ENCODE data around the gene LRRK1.

Gene LRRK1

DNA sequence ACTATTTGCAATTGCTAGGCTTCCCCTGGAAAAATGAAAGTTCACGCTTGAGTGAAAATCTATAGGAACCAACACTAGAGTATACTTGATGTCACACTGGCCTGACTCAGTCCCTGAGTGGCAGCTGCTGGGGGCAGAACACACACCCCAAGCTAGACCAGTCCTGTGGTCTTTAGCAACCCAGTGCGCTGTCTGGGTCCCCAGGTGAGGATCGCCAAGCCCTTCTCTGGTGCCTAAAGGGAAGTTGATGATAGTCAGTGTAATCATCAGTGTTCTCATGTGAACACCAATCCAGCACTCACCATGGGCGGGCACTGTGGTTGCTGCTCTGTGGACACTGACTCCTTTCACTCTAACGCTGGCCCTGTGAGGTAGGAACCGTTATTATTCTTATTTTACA is 28.3 kb upstream of the LRRK1 start:
- DNase-seq (ENCODE audit: low read depth), result no peak

DNA sequence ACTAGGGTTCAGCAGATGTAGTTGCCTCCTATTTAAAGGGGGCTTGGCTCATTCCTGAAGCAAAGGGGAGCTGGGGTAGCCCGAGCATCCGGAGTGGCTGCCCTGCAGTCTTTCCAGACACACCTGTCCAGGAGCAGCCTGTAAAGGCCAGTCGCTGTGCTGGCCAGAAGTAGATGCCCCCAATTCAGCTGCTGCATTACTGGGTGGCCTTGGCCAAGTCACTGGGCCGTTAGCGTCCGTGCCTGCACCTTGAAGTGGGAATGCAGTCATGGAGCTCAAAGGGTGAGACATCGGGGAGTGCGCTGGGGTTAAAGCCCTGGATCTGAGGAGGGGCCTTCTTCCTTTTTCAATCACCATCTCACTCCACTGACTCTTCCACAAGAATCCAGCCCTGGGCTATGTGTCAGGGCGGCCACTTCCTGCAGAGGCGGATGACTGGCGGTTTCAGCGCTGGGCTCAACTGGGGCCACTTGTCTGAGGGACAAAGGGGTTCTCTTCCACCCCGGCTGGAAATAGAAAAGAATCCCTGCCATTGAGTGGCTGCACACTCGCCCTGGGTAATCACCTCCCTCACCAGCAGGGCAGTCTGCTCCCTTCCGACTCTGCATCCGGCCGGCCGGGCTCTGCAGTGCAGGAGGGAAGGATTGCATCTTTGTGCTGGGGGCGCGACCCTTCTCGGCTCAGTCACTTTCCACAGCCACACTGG is 27.7 kb upstream of the LRRK1 start:
- no peak for DNase-seq (ENCODE audit: low read depth)

DNA sequence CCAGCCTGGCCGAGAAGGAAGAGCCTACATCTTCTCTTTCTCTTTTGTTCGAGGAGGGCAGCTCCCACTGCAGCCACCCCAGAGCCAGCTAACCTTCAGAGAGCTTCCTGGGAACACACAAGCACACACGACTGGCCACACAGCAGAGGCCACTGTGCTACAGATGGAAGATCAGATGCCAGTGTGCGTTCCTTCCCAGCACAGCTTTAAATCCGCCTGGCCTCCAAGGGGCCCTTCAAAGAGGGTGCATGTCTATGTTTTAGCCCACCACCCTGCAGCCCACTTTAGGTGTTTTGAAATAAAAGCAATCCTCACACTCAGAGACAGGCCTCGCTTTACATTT is 27.2 kb upstream of the LRRK1 start:
- no peak for DNase-seq (ENCODE audit: low read depth)

DNA sequence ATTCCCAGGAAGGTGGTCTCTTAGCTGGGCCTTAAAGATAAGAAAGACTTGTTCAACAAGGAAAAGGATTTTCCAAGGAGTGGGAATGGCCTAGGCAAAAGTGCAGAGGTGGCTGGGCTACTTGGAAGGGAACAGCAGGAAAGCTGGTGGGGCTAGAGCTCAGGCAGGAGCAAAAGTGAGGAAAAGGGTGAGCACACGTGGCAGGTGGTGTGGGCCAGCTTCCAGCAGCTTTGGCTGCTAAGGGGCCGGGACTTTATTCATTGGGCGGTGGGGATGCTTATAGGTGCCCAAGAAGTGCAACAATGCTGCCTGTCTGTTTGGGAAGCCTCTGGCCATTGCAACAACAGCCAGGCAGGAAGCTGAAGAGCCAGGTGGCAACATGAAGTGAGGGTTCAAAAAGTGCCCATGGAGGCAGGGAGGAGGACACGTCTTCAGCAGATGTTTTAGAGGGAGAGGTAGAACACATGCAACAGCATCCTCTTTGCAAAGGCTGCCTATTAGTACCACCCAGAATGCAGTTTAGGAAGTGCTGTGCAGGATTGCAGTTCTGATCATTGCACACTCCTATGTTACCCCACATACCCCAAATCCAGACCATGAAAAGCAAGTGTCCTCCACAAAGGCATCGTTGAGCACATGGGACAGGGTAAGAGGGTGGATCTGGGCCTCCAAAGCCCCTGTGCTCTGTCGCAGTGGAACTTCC is 25.7 kb upstream of the LRRK1 start:
- no peak for DNase-seq (ENCODE audit: low read depth)

DNA sequence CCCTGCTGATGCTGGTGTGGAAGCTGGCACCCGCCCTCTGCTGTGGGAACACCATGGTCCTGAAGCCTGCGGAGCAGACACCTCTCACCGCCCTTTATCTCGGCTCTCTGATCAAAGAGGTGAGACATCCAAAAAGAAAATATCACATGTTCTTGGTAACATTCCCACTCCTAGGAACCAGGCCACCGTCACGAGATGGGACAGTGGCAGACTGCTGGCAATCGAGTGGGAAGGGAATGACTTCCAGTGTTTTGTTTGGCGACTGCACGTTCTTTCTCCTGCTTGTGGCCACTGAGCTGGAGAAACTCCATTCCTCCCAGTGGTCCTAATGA is 25.2 kb upstream of the LRRK1 start:
- DNase-seq (ENCODE audit: low read depth), result no peak

DNA sequence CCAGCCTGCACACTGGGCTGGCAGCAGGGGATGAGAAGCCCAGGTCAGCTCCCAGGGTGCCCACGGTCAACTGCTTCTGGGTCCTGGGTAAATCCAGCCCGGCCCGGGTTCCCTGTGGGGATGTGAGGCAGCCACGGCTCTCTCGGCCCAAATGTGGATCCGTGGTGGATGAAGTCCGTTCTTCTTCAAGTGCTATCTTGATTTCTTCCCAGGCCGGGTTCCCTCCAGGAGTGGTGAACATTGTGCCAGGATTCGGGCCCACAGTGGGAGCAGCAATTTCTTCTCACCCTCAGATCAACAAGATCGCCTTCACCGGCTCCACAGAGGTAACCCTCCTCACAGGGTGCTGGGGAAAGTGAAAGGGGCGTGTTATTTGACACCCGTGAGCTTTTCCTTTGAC is 23.4 kb upstream of the LRRK1 start:
- no peak for DNase-seq (ENCODE audit: low read depth)

DNA sequence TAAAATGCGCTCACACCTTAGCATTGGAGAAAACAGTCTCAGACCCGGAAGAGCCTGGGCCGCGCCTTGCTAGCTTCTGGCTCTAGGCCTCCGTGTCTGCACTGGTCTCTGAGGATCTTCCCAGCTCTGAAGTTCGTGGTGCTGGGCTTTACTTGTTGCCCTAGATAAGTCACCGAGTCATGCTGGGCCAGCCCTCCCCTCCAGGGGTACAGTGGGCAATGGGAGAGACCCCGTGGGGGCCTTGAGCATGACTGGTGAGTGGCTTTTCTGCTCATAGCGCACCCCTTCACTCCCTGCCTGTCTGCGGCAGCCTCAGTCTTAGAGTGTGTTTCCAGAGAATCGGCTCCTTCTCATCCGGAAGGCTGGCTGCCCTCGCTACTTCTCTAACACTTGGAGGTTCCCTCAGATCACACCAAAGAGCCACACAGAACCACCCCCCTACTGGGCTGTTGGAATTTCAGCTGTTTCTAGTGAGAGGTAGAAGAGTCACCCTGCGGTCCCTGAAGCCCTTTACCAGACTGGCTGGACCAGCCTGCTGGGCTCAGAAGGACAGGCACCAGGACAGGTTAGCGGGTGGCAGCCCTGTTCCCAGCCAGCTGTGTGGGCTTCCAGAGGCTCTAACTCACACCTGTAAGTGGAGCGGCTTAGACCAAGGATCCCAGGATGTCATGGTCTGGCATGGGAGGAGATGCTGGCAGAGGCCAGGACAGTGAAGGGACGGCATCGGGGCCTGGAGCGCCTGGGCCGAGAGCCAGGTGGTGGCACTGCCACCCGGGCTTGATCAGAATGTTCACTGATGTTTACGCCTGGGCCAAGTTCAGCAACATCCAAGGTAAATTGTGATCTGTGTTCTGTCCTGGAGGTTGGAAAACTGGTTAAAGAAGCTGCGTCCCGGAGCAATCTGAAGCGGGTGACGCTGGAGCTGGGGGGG is 21.7 kb upstream of the LRRK1 start:
- DNase-seq (ENCODE audit: low read depth), result no peak

DNA sequence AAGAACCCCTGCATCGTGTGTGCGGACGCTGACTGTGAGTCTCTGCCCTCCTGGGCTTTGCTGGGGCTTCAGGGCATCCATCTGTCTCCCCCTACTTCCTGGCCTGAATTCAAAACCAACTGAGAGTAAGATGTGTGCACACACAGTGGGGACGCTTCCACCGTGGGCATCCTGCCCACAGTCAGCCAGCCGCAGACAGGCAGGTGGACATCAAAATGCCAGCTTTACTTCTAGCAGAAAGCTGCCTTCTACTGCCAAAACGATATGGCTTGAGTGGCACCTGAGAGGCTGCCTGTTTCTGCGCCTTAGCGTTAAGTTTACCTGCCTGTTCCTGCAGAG is 21.0 kb upstream of the LRRK1 start:
- DNase-seq (ENCODE audit: low read depth), result no peak

DNA sequence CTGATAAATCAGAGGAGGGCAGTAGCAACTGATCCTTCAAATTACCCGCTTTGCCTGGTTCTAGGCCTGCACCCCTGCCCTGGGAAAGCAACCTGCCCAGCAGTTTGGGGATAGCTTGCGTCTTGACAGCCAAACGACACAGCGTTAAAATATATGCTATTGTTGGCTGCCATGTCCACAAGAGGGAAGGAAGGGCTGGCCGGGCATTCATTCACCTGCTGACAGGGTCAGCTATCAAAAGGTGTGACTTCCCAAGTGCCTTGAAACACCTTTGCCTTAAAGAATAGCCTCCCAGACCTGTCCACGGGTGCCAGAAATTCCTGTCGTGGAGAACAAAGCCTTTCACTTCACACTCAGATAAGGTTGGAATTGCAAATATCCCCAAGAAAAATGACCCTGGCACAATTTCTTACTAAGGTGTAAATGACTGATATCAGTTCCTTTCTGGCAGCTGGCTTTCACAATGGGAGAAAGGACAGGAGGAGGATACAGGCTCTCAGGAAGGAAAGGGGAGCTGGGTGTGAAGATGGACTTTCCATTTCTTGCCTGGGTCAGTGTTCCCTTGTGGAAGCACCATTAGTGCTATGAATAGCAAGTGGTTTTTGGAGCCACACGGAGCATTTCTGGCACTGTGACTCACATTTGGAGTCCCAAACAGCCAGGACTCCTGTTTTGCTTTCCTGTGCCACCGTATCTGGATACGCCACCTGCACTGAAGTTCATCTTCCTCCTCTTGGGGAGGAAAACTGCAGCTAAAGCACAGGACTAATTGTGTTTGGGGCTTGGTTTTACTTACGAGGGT is 20.3 kb upstream of the LRRK1 start:
- no peak for DNase-seq (ENCODE audit: low read depth)

DNA sequence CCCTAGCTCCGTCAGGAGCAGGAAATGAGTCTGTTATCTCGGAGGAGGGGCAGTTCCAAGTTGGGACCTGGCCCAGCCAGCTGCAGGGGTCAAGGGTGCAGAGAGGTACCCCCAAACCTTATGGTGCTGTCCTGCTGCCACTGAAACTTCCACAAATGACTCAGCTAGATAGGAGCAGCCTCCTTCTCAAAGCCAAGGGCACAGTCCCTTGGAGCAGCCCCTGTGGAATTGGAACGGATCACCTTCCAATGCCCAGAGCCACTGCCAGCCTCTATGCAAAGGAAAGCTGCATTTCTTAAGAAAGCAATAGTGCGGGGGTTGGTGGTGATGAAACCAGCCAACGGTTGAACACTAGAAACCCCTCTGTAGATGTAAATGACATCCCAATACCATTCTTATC is 19.6 kb upstream of the LRRK1 start:
- no peak for DNase-seq (ENCODE audit: low read depth)

DNA sequence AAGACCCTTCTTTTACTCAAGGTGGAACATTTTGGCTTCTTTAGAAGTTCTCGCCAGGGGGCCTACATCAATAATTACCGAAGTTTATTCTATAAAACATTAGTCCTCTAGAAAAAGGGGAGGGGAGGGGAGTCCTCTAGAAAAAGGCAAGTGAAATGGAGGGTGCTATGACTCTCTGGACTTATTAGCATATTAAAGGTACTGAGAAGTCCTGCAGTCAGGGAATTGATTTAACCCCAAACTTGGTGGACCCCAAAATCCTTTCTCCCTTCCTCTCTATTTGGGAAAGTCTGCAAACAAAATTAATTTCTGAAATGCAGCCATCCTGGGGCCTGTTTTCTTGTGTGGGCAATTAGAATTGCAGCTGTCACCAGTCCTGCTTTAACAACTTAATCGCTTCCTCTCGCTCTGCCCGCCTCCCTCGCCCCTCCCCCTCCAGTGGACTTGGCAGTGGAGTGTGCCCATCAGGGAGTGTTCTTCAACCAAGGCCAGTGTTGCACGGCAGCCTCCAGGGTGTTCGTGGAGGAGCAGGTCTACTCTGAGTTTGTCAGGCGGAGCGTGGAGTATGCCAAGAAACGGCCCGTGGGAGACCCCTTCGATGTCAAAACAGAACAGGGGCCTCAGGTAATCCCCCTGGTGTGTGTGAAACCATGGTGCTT is 18.9 kb upstream of the LRRK1 start:
- DNase-seq (ENCODE audit: low read depth), result no peak

DNA sequence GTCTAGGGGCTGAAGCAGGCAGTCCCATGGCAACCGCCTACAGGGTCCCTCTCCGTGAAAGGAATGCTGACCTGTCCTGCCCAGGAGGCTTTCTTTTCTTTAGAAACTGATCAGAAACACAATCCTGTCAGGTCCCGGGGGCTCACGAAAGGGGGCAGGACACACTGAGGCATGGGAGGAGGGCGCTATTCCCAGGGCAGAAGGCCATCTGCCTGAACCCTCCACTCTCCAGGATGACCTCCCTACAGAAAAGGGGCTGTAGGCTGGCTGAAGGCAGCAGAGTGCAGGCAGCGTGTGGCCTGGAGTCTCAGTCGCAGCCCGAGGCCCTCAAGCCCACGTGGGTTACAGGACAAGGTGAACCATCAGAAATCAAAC is 18.4 kb upstream of the LRRK1 start:
- no peak for DNase-seq (ENCODE audit: low read depth)

DNA sequence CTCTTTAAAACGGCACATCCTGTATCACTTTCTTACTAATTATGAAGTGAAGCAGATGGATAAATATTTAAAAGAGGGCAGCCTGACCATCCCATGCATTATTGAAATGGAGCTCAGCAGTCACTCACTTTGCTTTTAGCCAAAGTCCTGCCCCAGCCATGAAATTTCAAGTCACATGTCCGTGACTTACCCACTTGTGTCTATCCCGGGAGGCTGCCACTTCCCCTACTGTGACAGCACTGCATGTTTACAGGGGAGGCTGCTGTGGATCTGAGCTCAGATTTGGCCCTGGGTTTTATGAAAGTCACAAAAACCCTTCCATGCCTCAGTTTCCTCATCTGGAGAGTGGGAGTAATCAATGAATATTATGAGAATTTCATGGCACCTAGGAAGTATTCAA is 17.9 kb upstream of the LRRK1 start:
- DNase-seq (ENCODE audit: low read depth), result no peak

DNA sequence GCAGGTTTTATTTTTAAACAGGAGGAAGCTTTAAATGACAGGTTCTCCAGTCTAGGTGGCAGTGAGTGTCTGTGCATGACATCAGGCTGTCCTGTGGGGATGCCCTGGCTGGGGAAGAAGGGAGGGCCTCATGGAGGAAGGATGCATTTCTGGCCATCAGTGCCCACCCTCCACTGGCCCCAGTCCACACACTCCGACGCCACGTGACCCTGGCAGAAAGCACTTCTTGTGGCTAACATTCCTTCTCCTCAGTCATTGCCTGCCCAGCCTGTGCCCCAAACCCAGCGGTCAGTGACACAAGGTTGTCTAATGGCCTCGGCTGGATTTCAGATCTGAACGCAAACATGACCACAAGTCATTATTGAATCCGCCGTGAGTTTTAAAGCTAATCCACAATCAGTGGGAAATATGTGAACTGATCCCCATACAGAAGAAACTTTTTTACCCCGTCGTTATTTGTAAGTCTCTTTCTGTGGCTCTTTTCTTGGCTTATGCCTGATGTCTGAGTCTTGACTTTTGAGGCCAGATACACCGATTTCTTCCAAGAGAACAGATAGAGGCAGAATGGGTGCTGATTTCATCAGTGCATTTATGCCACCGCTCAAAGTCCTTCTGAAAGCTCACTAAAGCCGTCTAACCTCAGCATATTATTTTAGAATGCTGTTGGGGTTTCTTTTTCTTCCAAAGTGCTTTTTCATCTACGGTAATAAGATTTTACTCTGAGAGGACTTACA is 17.3 kb upstream of the LRRK1 start:
- no peak for DNase-seq (ENCODE audit: low read depth)

DNA sequence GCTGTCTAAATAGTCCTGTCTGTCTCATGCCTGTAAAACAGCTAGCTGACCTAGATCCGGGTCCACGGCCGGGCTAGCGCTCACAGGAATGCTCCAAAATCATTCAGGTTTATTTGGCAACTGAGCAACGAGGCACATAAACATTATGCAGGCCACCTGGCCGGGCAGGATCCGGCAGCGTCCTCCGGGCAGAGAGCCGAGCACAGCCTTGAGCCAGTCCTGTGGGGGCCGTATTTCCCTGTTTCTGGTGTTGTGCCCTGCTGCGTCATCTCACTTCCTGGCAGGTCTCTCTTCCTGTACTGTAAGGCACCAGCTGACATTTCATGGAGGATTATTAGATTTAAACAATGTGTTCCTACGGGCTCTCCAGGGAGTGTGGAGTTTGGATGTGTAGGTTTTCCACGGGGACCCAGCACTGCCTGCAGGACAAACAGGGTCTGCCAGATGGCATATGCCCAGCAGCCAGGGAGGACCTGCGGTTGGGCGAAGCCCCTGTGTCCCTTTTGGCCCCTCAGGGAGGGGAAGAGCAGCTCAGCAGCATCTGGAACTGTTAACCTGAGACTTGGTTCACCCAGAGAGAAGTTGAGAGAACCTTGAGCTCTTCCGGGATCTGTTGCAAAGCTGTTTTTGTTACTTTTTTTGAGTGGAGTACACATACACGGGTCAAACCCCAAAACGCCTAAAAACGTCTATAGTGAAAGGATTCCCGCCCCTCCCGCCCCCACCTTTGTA is 16.6 kb upstream of the LRRK1 start:
- DNase-seq (ENCODE audit: low read depth), result no peak

DNA sequence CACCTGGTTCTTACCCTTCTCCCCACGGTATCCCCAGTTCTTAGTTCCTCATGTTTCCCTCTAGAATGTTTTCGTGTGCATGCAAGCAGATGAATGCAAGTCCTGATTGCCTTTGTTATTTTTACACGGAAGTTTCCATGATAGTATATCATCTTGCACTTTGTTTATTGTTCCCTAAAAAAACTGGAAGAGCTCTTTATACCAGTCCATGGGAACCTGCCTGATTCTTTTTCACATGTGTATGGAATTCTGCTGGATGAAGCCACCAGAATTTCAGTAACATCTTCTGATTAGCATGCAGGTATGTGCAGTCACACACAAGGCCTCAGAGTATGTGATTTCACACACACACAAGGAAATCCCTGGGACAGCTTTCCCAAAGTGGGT is 16.0 kb upstream of the LRRK1 start:
- DNase-seq (ENCODE audit: low read depth), result no peak

DNA sequence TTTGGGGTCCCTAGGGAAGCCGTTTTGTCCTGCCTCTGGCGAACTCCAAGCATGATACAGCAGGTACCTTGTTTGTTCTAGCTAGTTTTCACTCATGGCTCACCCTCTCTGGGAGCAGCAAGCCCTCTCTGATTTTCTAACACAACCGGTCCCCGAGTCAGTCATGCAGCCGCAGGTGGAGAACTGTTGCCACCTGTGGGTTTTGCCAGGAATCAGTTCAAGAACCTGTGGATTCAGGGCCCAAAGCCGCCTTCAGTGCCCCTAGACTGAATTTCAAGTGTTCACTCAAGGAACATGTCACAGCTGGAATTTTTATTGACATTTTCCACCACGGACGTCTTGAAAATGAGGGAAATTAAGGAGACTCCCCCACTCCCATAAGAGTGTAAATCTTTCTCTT is 13.3 kb upstream of the LRRK1 start:
- DNase-seq (ENCODE audit: low read depth), result no peak

DNA sequence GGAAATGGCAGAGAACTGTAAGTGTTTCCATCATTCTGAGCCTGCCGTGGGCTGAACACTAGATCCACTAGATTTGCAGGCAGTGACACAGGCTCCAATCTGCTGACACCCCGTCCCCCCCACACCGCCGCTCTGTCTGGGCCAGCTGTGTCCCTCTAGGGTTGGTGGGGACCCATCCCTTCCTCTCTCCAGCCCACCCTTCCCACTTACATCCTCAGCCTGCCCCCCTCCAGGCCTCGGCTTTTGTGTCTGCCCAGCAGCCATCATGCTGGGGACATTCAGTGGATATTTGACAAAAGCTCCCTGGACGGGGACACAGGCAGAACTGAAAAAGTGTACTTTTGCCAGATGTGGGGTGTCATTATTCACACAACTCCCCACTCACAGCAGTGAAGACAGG is 10.7 kb upstream of the LRRK1 start:
- no peak for DNase-seq (ENCODE audit: low read depth)

DNA sequence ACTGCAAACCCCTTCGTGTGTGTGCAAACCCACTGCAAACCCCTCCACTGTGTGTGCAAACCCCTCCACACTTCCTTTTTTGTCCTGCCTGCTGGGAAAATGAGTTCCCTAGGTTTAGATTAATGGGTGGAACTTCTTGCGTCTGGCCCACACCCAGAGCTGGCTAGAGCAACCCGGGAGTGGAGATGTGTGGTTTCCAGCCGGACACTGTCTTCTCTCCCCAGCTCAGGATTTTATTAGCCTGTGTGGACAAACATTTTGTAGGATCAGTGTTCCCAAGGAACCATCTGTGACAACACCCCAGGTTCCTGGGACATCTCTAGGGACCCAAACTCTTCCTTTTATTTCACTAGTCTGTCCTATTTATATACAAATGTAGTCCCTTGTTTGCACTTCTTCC is 9.6 kb upstream of the LRRK1 start:
- no peak for DNase-seq (ENCODE audit: low read depth)
